ENCODE measurements around the gene PORCN.
"Not testable (repeated sequence)": the region's sequence is repeated elsewhere in the genome, so short reads cannot be mapped to it uniquely, and the experiment has no call there.

The PORCN gene

DNA sequence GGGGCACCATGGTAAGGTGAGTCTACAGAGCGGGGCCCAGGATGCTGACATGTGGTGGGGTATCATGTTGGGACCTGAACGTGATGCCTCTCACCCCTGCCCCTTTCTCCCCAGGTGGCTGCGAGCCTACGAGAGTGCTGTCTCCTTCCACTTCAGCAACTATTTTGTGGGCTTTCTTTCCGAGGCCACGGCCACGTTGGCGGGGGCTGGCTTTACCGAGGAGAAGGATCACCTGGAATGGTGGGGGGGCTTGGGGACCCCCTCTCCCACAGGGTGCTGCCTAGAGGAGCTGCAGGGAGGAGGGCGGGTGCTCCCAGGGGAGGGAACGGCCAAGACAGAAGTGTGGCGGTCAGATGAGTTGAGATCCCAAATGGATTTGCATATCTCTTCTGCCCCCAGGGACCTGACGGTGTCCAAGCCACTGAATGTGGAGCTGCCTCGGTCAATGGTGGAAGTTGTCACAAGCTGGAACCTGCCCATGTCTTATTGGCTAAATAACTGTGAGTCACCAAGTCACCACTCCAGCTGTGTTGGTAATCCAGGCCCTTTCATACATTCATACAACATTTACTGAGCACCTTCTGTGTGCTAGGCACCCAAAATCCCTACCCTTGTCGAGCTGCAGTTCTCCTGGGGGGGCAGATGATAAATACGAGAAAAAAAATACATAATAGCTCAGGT is 5.5 kb downstream of the PORCN start:
- DNase-seq, result no peak

DNA sequence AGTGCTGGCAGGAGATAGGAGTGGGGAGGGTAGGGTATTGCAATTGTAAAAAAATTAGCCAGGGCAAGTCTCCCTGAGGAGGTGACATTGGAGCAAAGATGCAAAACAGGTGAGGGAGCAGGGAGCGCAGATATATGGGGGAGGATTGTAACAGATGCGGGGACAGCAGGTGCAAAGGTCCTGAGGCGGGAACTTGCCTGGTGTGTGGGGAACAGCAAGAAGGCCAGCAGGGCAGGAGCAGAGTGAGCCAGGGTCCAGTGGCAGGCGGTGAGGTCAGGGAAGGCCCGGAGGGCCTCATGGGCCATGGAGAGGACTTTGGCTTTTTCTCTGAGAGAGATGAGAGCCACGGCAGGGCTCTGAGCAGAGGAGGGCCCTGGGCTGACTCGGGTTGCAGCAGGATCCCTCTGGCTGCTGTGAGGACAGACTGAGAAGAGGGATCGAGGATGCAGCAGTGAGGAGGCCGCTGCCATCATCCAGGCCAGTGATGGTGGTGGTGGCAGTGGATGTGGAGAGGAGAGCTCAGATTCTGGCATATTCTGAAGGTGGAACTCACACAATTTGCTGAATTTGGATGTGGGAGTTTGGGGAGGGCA is 6.2 kb downstream of the PORCN start:
- no peak for DNase-seq

DNA sequence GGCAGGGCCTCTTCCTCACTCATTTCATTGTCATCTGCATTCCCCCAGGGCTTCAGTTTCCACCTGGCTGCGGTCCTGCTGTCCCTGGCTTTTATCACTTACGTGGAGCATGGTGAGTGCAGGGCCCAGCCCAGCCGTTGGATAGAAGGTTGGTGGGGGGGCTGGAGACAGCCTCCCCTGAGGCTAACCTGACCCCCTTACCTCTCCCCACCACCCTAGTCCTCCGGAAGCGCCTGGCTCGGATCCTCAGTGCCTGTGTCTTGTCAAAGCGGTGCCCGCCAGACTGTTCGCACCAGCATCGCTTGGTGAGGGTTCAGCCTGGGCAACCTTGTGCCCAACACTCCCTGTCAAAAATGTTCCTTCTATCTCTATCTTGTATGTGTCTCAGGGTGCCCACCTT is 7.0 kb downstream of the PORCN start:
- no peak for DNase-seq

DNA sequence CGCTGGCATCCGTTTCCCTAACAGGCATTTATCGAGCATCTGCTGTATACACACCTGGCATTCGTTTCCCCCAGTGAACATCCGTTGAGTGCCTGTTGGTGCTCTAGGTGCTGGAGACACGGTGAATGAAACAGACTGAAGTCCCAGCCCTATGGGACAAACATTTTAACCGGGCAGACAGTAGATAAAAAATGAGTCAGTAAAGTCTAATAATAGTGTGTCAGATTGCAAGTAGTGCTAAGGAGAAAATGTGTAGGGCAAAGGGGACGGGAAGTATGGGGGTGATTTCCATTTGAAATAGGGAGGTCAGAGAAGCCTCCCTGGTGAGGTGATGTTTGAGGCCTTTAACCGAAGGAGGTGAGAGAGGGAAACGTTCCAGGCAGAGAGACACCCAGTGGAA is 7.5 kb downstream of the PORCN start:
- DNase-seq, result no peak

DNA sequence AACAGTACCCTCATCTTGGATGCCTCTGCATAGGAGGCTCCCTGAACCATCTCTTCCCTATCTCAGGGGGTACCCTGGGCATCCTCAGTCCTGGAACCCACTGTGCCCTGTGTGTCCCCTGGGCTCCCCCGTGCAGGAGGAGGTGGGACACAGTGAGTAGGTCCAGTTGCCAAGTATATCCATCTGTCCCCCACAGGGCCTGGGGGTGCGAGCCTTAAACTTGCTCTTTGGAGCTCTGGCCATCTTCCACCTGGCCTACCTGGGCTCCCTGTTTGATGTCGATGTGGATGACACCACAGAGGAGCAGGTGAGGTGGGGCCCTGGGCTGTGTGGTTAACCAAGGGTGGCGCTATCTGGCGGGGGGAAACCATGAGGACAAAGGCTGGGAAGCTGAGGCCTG is 8.2 kb downstream of the PORCN start:
- DNase-seq, result no peak

DNA sequence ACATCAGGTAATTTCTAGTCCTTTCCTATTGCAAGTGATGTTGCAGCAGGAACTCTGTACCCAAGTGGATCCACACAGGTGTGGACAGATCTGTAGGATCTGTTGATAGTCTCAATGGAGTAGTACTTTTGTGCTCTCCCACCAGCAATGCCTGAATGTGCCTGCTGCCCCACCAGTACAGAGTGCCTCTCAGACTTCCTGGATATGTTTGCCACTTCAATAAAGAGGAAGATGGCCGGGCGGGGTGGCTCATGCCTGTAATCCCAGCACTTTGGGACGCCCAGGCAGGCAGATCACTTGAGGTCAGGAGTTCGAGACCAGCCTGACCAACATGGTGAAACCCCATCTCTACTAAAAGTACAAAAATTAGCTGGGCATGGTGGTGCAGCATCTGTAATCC is 10.7 kb downstream of the PORCN start:
- not testable (repeated sequence) for DNase-seq

DNA sequence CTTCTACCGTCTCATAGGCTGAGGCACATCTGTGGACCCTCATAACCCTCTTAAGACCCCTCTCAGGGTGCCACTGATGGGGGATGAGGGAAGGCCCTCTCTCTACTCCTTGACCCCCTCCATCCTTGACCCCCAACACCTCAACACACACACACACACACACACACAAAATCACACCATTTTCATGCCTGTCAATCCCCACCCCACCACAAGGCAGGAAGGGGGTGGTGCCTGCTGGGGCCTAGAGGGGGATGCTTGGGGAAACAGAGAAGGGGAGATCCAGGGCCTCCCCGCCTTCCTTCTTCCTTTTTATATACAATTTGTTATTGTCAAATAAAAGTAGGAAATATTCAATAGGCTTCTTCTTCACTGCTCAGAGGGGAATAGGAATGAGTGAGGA is 11.7 kb downstream of the PORCN start:
- no peak for DNase-seq

DNA sequence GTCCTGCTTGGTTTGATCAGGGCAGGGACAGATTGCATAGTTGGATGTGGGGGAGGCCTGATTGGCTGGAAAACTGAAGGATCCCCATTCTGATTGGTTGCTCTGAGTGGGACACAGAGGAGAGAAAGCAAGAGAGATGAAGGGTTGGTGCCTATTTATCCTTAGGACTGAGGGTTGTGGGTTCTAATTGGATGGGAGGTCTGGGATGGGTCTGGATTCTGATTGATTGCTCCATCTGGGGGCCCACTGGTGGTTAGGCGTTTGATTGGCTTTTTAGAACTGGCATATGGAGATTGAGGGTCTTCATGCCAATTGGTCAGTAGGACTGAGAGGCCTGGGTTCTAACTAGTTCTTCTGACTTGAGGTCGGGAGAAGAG is 12.2 kb downstream of the PORCN start:
- no peak for DNase-seq

DNA sequence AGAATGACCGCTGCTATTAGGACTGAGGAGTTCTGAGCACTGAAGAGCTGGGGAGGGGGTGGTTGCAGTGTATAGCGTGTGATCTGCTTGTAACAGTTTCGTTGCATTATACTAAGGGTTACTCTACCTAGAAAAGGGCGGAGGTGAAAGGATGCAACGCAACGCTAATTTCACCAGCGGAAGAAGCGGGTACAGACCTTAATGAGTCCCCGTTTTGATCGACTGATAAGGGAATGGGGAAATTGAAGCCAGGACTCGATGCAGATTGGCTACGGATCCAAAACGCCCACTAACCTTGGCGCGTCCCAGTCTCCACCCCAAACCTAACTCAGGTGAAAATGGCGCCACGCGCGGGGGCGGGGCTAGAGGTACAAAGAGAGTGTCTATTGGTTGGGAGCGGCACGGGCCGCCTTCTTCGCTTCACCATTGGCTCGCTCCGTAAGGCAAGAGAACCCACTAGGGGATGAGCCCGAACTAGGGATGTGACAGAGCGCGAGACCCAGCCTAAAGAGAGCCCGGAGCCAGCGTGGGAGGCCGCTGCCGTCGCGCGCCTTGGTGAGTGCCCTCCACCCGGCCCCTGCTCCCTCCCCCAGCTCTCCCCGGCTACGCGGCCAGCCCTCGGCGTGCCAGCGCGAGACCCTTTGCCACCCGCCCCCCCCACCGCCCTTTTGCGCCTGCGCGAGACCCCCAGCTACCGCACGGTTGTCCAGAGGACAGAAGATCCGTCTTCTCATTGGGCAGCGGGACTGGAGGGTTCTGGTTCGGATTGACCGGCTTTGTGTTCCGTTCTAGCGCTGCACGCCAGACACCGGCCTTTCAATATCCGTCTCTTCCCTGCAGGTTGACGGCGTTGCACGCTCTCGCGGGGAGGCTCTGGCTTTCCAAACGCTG is 12.8 kb downstream of the PORCN start, which contains the start of gene EBP:
Gene EBP (plus strand): TSS at position 456 of the 891 bp plus-strand sequence. CDS start 1,964 bp downstream, outside the sequence.
- DNase-seq, result peak; percentile 83

DNA sequence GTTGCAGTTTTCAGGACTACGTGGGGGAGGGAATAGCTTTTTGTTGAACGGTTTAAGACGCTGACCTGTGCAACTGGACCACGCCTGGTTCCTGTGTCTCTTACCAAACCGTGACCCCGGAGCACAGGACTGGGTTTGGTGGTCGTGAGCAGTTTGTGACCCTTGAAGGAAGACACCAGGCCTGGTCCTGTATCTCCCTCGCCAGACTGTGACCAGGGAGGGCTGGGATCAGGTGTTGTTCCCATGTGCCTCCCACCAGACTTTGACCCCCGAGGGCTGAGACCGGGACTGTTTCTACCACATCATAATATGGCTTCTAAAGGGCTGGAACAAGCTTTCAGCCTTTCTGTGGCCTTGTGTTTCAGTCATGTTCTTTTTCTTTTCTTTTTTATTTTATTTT is 13.5 kb downstream of the PORCN start:
- no peak for DNase-seq

DNA sequence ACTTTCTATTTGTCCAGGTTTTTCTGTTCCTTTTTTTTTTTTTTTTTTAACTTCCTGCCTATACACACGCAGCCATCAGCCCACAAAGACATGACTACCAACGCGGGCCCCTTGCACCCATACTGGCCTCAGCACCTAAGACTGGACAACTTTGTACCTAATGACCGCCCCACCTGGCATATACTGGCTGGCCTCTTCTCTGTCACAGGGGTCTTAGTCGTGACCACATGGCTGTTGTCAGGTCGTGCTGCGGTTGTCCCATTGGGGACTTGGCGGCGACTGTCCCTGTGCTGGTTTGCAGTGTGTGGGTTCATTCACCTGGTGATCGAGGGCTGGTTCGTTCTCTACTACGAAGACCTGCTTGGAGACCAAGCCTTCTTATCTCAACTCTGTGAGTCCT is 14.9 kb downstream of the PORCN start:
- DNase-seq, result no peak

DNA sequence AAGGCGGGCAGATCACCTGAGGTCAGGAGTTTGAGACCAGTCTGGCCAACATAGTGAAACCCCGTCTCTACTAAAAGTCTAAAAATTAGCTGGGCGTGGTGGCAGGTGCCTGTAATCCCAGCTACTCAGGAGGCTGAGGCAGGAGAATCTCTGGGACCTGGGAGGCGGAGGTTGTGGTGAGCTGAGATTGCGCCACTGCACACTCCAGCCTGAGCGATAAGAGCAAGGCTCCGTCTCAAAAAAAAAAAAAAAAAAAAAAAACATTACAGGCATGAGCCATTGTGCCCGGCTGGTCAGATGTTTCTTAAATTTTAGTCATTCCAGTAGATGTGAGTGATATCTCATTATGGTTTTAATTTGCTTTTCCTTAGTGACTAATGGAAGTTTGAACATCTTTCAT is 17.1 kb downstream of the PORCN start:
- DNase-seq, result not testable (repeated sequence)

DNA sequence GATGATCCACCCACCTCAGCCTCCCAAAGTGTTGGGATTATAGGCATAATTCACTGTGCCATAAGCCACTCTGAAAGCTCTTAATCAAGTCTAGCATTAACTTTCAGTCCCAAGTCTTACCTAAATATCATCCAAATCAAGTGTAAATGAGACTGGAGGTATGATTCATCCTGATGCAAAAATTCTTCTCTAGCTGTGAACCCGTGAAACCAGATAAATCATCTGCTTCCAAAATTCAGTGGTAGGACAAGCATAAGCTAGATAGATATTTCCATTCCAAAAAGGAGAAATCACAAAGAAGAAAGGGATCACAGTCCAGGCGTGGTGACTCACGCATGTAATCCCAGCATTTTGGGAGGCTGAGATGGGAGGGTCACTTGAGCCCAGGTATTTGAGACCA is 21.9 kb downstream of the PORCN start:
- DNase-seq, result no peak

DNA sequence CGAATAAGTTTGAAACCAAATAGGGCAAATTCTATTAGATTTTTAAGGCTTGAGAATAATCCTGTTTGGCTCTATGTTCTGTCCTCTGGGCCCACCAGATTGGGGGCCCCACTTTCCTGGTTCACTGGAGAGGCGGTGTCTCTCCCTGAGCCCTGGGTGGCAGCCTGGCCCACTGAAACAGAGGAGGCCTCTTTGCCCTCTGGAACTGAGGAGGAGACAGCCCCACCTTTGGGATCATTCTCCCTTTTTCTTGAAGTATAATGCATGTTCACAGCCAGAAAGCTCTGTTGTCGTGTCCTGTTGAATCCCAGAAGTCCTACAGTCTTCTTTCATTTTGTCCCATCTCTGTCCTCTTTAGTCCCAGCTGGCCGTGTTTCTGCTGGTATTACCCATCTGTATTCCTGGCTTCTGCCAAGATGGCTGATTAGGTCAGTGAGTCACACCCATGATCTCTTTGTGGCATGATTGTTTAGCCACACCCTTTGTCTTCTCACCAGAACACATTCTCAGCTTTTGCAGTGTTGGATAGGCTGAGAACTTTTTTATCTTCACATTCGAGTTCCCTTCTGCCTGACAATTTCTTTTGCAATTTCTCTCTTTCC is 22.7 kb downstream of the PORCN start:
- DNase-seq, result peak; percentile 45

DNA sequence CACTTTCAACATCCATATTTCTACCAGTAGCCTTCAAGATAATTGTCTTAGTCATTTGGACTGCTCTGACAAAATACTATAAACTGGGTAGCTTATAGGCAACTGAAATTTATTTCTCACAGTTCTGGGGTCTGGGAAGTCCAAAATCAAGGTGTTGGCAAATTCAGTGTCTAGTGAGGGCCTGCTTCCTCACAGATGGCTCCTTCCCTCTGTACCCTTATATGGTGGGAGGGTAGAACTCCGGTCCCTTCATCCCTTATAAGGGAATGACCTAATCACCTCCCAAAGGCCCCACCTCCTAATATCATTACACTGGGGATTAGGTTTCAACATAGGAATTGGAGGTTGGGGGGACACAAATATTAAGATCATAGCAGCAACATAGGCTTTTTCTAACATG is 23.4 kb downstream of the PORCN start:
- no peak for DNase-seq

DNA sequence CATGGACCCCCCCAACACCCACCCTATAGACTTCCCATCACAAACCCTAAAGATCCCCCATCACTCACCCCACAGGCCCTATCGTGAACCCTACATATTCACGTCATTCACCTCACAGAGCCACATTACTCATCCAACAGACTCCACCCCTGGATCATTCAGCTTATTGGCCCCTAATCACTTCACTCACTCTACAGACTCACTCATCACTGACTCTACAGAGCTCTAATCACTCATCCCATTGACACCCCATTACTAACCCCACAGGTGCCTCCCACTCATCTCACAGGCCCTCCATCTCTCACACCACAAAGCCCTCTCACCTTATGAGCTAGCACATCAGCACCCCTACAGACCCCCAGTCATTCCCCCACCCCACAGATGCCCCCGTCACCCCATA is 24.4 kb downstream of the PORCN start:
- no peak for DNase-seq

DNA sequence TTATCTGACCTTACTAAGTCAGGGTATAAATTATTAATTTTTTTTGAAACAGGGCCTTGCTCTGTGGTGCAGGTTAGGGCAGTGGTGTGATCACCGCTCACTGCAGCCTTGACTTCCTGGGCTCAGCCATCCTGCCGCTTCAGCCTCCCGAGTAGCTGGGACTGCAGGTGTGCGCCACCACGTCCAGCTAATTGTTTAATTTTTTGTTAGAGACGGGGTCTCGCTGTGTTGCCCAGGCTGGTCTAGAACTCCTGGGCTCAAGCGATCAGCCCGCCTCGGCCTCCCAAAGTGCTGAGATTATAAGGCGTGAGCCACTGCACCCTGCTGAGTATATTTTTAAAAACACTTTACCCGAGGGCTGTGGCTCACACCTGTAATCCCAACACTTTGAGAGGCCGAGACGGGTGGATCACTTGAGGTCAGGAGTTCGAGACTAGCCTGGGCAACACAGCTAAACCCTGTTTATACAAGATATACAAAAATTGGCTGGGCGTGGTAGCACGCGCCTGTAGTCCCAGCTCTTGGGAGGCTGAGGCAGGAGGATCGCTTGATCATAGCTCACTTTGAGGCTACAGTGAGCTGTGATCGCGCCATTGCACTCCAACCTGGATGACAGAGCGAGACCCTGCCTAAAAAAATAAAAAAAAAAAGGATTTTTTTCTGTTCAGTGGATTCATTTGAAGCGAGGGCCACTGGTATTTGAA is 30.0 kb downstream of the PORCN start:
- DNase-seq, result no peak

DNA sequence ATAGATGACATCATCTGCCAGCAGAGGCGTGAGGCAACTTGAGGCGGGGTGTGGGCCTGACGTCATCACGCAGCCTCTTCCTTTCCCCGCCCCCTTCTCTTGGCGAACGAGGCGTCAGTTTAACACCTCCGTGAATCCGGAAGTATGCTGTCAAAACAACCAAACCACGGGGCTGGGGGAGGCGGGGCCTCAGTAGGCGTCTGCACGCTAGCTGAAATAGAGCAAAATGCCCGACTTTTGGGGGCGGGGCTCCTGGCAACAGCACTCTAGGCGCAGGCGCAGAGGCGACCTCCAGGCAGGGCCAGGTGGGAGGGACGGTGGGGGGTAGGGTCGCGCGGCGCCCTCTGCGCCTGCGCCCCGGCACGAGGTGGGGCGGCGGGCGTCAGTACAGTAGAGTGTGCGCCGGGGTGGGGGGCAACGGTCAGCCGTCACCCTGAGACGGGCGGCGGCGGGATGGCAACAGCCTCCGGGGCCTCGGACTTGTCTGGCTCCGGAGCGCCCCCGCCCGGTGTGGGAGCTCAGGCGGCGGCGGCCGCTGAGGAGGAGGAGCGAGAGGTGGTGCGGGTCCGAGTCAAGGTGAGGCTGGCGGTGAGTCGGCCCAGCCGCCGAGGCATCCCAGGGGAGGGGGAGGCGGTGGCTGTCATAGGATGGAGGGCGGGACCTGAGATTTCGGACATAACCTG is 30.7 kb downstream of the PORCN start, which contains the start of gene TBC1D25:
Gene TBC1D25 (plus strand): TSS at position 370 of the 683 bp plus-strand sequence. CDS start 84 bp downstream, at position 454.
- DNase-seq, result peak; percentile 97

DNA sequence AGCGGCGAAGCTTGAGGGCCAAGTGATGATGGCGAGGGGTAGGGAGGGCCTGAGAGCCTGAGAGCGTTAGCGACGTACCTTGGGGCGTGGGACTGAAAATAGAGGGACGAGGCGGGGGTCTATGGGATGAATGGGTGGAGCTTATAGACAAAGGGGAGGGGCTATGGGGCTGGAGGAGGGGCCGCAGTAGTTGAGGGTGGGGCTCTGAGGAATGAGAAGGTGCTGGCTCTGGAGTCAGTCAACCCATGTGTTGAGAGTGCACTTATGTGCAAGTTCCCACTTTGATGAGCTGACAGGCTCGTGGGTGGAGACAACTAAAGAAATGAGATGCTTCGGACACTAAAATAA is 31.2 kb downstream of the PORCN start:
- peak; percentile 34 for DNase-seq

DNA sequence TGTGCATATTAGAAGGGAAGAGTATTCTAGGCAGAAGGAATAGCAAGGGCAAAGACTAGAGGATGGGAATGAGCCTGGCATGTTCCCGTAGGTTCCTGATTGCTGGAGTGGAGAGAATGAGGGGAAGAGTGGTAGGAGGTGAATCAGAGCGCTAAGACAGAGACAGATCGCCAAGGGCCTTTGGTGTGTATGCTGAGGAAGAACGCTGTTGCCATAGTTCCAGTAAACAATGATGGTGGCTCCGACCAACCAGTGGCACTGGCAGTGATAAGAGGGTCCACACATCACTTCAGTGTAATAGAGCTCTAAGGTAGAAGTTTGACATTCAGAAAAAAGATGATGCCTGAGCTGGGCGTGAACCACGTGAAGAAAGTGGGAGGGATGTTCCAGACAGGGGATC is 31.7 kb downstream of the PORCN start:
- DNase-seq, result no peak

DNA sequence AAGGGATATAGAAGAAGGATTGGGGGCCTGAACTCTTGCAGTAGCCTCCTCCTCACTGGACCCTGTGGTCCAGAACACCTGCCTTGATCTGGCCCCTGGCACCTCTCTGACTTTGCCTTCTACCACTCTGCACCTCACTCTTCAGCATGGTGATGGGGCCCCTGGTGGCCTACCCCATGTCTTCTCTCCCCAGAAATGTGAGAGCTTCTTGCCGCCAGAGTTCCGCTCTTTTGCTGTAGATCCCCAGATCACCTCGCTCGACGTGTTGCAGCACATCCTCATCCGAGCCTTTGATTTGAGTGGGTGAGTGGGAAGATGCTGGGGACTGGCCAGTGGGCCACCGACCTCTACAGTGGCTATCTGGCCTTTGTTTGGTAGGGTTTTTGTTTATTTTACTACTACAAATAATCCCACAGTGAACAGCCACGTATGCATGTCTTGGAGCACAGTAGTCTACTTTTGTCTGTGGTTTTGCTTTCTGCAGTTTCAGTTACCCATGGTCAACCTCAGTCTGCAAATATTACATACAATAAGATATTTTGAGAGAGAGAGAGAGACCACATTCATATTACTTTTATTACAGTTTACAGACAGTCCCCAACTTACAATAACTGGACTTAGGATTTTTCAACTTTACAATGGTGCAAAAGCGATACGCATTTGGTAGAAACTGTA is 32.5 kb downstream of the PORCN start:
- no peak for DNase-seq

DNA sequence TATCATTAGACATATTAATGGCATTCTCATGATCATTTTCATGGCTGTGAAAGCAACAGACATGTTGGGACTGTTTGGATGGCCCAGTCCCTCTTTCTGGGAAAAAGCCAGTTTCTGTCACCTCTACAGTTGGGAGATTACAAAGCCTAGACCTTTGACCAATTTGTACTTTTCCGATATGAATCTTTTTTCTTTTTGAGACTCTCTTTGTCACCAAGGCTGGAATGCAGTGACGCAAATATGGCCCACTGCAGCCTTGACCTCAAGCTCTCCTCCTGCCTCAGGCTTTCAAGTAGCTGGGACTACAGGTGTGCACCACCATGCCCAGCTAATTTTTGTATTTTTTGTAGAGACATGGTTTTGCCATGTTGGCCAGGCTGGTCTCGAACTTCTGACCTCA is 40.1 kb downstream of the PORCN start:
- no peak for DNase-seq
